GM19395 (cell line): ENCODE results near the gene HTRA3.

Experiments used
- ATAC-seq: cut with Tn5 transposase; IDR thresholded peaks from one replicate; pipeline ENCODE4 v1.9.1; 2021; ENCODE audit warnings: mild to moderate bottlenecking, moderate library complexity; ENCODE audit not compliant: unreplicated experiment

HTRA3 gene

GRCh38 chr4:8278421-8279287, 9.1 kb downstream of the HTRA3 start:
- ATAC-seq, result no peak

- no peak for ATAC-seq
These were observed 10.0 kb downstream of the HTRA3 start for GRCh38 chr4:8279321-8280157.

- no peak for ATAC-seq
These were observed 10.8 kb downstream of the HTRA3 start for GRCh38 chr4:8280158-8280875.

- no peak for ATAC-seq
These were observed 11.4 kb downstream of the HTRA3 start for GRCh38 chr4:8280876-8281440.

- ATAC-seq, result no peak
These were observed 12.1 kb downstream of the HTRA3 start for GRCh38 chr4:8281519-8282133.

GRCh38 chr4:8282134-8282641, 12.6 kb downstream of the HTRA3 start:
- ATAC-seq, result no peak

GRCh38 chr4:8282742-8283141, 13.2 kb downstream of the HTRA3 start:
- no peak for ATAC-seq

GRCh38 chr4:8283161-8283560, 13.6 kb downstream of the HTRA3 start:
- ATAC-seq, result no peak

- no peak for ATAC-seq
These were observed 14.1 kb downstream of the HTRA3 start for GRCh38 chr4:8283631-8284121.

- ATAC-seq, result no peak
These were observed 14.8 kb downstream of the HTRA3 start for GRCh38 chr4:8284391-8284790.

- ATAC-seq, result no peak
These were observed 15.8 kb downstream of the HTRA3 start for GRCh38 chr4:8285143-8285975.

- no peak for ATAC-seq
These were observed 16.6 kb downstream of the HTRA3 start for GRCh38 chr4:8285976-8286718.

- ATAC-seq, result no peak
These were observed 17.3 kb downstream of the HTRA3 start for GRCh38 chr4:8286719-8287342.

GRCh38 chr4:8287343-8288280, 18.1 kb downstream of the HTRA3 start:
- no peak for ATAC-seq

GRCh38 chr4:8289151-8289750, 19.7 kb downstream of the HTRA3 start:
- no peak for ATAC-seq

- no peak for ATAC-seq
These were observed 20.6 kb downstream of the HTRA3 start for GRCh38 chr4:8289956-8290700.
